Retinal pigment epithelial cell (primary cell): ENCODE results near the gene EDIL3.

Experiments
- DNase-seq: peaks from one replicate; pipeline ENCODE4 v3.0.0-alpha.2; 2010; ENCODE audit warnings: low read depth
- H3K4me3 ChIP-seq: 2 replicates; pipeline ENCODE4 v1.5.1; 2011; ENCODE audit warnings: mild to moderate bottlenecking, low read length, control low read depth, moderate library complexity
- TF ChIP-seq, protein P1 (sequence below): conservative IDR thresholded peaks from 2 replicates; pipeline ENCODE4 v1.5.1; 2011; ENCODE audit warnings: low read depth, low read length, control low read depth, inconsistent platforms

Gene EDIL3

DNA sequence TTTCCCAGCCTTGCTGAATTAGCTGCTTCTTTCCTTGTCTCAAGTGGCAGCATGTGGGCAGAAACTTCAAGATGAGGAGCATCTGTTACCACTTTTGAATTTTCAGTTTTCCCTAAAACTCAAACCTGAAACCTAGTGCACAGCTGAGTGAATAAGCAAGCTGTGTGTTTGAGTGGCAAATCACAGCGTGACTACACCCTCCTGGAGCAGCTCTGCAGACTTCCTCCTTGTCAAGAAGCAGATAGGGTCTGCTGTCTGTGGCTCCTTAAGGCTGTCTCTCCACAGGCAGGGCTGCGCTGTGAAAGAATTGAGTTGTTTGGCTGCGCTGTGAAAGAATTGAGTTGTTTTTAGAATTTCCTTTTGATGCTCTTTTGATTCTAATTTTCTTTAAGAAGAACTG lies 484.4 kb downstream of the EDIL3 start:
- H3K4me3 ChIP-seq: no peak overlapping the region
- TF ChIP-seq, protein P1, sequence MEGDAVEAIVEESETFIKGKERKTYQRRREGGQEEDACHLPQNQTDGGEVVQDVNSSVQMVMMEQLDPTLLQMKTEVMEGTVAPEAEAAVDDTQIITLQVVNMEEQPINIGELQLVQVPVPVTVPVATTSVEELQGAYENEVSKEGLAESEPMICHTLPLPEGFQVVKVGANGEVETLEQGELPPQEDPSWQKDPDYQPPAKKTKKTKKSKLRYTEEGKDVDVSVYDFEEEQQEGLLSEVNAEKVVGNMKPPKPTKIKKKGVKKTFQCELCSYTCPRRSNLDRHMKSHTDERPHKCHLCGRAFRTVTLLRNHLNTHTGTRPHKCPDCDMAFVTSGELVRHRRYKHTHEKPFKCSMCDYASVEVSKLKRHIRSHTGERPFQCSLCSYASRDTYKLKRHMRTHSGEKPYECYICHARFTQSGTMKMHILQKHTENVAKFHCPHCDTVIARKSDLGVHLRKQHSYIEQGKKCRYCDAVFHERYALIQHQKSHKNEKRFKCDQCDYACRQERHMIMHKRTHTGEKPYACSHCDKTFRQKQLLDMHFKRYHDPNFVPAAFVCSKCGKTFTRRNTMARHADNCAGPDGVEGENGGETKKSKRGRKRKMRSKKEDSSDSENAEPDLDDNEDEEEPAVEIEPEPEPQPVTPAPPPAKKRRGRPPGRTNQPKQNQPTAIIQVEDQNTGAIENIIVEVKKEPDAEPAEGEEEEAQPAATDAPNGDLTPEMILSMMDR: no peak
- no peak for DNase-seq

DNA sequence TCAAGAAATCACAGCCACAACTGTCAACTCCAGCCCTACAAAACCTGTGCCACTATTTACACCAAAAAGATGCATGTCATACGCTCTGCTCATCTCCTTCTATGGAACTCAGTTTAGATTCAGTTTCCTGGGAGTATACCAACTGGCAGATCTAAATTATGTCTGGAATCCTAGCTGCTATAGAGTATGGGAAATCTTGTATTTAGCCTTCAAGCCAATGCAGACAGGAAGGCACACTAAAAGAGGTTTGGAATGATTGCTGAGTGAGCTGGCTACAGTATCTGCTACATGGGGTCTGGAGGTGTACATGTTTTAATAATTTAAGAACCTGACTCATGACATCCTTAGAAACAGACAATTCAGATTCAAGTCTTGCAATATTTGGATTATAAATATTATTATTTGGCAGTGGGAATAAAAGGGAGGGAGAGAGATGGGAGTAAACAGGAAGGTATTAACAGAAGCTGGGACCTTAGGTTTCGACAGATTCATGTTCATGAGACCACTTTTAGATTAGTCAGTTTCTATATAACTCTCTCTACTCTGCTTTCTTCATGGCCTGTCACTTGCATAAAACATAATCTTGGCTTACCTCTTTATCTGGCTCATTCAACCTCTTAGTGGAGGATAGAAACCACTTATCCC lies 485.2 kb downstream of the EDIL3 start:
- TF ChIP-seq, protein P1: no peak

DNA sequence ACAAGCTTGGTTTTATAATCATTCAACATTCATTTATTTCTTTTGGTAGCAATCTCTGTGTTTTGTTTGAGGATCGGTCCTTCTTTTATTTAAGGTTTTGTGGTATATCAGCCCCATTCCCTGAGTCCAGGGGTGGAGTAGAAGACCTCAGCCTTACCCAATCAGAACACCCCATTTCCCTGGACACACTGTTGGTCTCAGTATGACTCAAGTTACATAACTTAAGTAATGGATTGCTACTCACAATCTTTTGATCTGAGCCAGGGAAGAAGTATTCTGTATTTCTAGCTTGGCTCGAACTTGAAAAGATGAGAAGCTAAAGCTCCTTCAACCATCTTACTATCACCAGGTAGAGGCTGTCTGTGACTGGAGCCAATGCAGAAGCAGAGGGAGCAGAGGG lies 488.8 kb downstream of the EDIL3 start:
- DNase-seq: no peak
- TF ChIP-seq, protein P1: no peak
- no peak overlapping the region for H3K4me3 ChIP-seq

More for the DNA sequence above, 485.2 kb downstream of the EDIL3 start:
- no peak for DNase-seq
- no peak overlapping the region for H3K4me3 ChIP-seq

DNA sequence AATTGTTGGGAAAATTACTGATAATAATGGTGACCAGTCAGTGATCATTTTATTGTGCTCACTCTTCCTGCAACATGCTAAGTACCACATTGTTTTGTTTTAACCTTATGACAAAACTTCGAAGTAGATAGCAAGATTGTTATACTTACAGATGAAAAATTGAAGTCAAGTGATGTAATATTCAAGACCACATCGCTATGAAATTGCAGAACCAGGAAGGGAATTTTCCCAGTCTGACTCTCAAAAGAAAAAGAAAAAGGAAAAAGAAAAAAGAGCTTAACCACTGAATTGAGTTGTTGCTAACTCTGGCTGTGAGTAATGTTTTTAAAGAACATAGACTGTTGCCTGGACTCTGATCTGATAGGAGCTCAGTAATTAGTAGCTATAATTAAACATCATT lies 493.4 kb downstream of the EDIL3 start:
- no peak overlapping the region for H3K4me3 ChIP-seq
- DNase-seq: no peak
- TF ChIP-seq, protein P1: no peak
